GM12878 (cell line): ENCODE data around the gene C9orf153. TPM values are rescaled to one million over a fixed set of nuclear protein-coding genes. Genes with fewer than 3 reads are reported as not detected.
A peak's percentile ranks its signal among the peaks of the same experiment; 100 is the strongest.

Source experiments
- ATF2 ChIP-seq: IDR thresholded peaks from 2 replicates; pipeline ENCODE4 v1.6.1; 2012; ENCODE audit warnings: low read length, inconsistent platforms
- BMI1 ChIP-seq: fragments of 450-650 bp; IDR thresholded peaks from 2 replicates; pipeline ENCODE4 v1.6.1; 2016; ENCODE audit warnings: mild to moderate bottlenecking, moderate library complexity, borderline replicate concordance
- CEBPB ChIP-seq, 2 experiments: fragments of 150-350 bp in 1 of 2; IDR thresholded peaks; 2 replicates each; pipeline ENCODE4 v1.6.1; 2012 to 2014; ENCODE audit warnings: low read depth in 2 of 2, low read length in 2 of 2, borderline replicate concordance in 1 of 2, inconsistent platforms in 1 of 2
- FOXK2 ChIP-seq: fragments of 450-650 bp; IDR thresholded peaks from 2 replicates; pipeline ENCODE4 v1.6.1; 2017; ENCODE audit warnings: mild to moderate bottlenecking, moderate library complexity
- GABPA ChIP-seq: IDR thresholded peaks from 2 replicates; pipeline ENCODE4 v1.6.1; 2014; ENCODE audit warnings: antibody characterized with exemption, low read depth, mild to moderate bottlenecking, inconsistent platforms
- HCFC1 ChIP-seq: fragments of 150-350 bp; IDR thresholded peaks from 2 replicates; pipeline ENCODE4 v1.6.1; 2014; ENCODE audit warnings: low read length
- IKZF2 ChIP-seq, 2 experiments: fragments of 450-650 bp; IDR thresholded peaks; 2 replicates each; pipeline ENCODE4 v1.6.1; 2017; ENCODE audit warnings: mild to moderate bottlenecking in 2 of 2, moderate library complexity in 2 of 2
- JUND ChIP-seq: IDR thresholded peaks from 2 replicates; pipeline ENCODE4 v1.6.1; 2012; ENCODE audit warnings: low read depth, mild to moderate bottlenecking, low read length, improper control_type of control experiment, moderate library complexity
- NFYA ChIP-seq: IDR thresholded peaks from 2 replicates; pipeline ENCODE4 v1.6.1; 2011; ENCODE audit warnings: low read depth, mild to moderate bottlenecking, low read length, improper control_type of control experiment, borderline replicate concordance
- POU2F2 ChIP-seq: IDR thresholded peaks from 3 replicates; pipeline ENCODE4 v1.6.1; 2011; ENCODE audit warnings: low read depth, mild to moderate bottlenecking, low read length, borderline replicate concordance
- RAD21 ChIP-seq: IDR thresholded peaks from 2 replicates; pipeline ENCODE4 v1.6.1; 2011; ENCODE audit warnings: mild to moderate bottlenecking, low read depth, low read length, moderate library complexity; ENCODE audit not compliant: insufficient read depth
- ZBTB40 ChIP-seq: fragments of 450-650 bp; IDR thresholded peaks from 2 replicates; pipeline ENCODE4 v1.6.1; 2016; ENCODE audit warnings: mild to moderate bottlenecking, moderate library complexity, borderline replicate concordance
- ZNF207 ChIP-seq: fragments of 450-650 bp; IDR thresholded peaks from 2 replicates; pipeline ENCODE4 v1.6.1; 2014; ENCODE audit warnings: antibody characterized with exemption, mild to moderate bottlenecking, borderline replicate concordance
- polyA plus RNA-seq, 11 experiments: library from polyadenylated mRNA; depleted of rRNA in 4 of 11; unstranded in 6 of 11; stranded (reverse) in 5 of 11; fragments of >200 nt; fragmentation: Nextera tagmentation in 4 of 11; fragmentation: Illumina TruSeq in 1 of 11; extraction: Ambion mirVana in 4 of 11; extraction: Trizol in 1 of 11; gene quantifications; 1 replicate in 1 of 11; 2 replicates in 10 of 11; pipeline versions ENCODE4 v1.2.1 to v1.2.3, GENCODE V29; 2011 to 2016; ENCODE audit warnings: inconsistent platforms in 2 of 11, missing spikeins in 2 of 11, low read depth in 1 of 11
- total RNA-seq, 4 experiments: library from RNA; depleted of rRNA in 3 of 4; stranded (reverse); fragments of >200 nt in 3 of 4; fragmentation: Illumina TruSeq in 1 of 4; extraction: Trizol in 1 of 4; gene quantifications; 2 replicates each; pipeline versions ENCODE4 v1.2.1 to v1.2.3, GENCODE V29; 2013 to 2021
- TF ChIP-seq, protein P1 (sequence below), 3 experiments: IDR thresholded peaks in 2 of 3; conservative IDR thresholded peaks in 1 of 3; 2 replicates each; pipeline ENCODE4 v1.5.1; 2011; ENCODE audit warnings: low read depth in 3 of 3, low read length in 3 of 3, mild to moderate bottlenecking in 3 of 3, control low read depth in 2 of 3, moderate library complexity in 2 of 3, inconsistent platforms in 1 of 3, mixed read lengths in 1 of 3; ENCODE audit not compliant: control insufficient read depth in 2 of 3, insufficient read depth in 1 of 3; ENCODE audit errors: extremely low read depth in 1 of 3
- TF ChIP-seq, protein P2 (sequence below): fragments of 450-650 bp; formaldehyde crosslinking; IDR thresholded peaks from 2 replicates; pipeline ENCODE4 v1.4.0; 2022; ENCODE audit warnings: mild to moderate bottlenecking, moderate library complexity
- TF ChIP-seq, protein P3 (sequence below): fragments of 450-650 bp; IDR thresholded peaks from 2 replicates; pipeline ENCODE4 v1.6.1; 2017; ENCODE audit warnings: borderline replicate concordance

The C9orf153 gene
- total and polyA plus RNA-seq, 10 of the 15 experiments (the other 5 are each of a cell fraction or from before 2014, with no cell fraction given): 0.03 to 1.2 (median 0.18) TPM; not detected in 1

DNA sequence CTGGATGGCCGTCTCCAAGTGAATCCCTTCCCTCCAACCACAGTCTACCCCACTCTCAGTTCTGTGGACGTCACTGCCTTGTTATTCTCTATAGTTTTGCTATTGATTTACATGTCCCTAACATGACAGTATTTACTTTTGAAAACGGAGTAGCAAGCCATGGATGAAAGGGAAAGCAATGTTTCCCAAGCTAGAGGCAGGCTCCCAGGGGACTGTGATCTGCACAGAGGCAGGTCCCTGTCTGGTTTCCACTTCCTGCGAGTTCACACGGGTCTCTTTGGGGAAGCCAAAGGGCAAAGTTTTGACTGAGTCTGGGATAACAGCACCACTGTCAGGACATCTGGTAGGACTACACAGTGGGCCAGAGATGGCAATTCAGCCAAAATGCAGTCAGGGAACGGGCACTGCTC lies 12.7 kb downstream of the C9orf153 start (continued):
- TF ChIP-seq, protein P1, sequence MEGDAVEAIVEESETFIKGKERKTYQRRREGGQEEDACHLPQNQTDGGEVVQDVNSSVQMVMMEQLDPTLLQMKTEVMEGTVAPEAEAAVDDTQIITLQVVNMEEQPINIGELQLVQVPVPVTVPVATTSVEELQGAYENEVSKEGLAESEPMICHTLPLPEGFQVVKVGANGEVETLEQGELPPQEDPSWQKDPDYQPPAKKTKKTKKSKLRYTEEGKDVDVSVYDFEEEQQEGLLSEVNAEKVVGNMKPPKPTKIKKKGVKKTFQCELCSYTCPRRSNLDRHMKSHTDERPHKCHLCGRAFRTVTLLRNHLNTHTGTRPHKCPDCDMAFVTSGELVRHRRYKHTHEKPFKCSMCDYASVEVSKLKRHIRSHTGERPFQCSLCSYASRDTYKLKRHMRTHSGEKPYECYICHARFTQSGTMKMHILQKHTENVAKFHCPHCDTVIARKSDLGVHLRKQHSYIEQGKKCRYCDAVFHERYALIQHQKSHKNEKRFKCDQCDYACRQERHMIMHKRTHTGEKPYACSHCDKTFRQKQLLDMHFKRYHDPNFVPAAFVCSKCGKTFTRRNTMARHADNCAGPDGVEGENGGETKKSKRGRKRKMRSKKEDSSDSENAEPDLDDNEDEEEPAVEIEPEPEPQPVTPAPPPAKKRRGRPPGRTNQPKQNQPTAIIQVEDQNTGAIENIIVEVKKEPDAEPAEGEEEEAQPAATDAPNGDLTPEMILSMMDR (IDR thresholded peaks at IDR 0.05 in 2 of 3, conservative IDR thresholded peaks at IDR 0.05 in 1 of 3; ENCODE audit: control insufficient read depth in 2 of 3, extremely low read depth in 1 of 3, insufficient read depth in 1 of 3, low read depth in 3 of 3, low read length in 3 of 3): peak; percentile 31 to 74 (median 43); a peak in 3 of 6 replicates
- TF ChIP-seq GABPA (no peak), ZBTB40 (no peak), NFYA (no peak), BMI1 (no peak), ATF2 (peak; percentile 88), HCFC1 (no peak), CEBPB (IDR thresholded peaks at IDR 0.05; ENCODE audit: borderline replicate concordance in 1 of 2, low read depth in 2 of 2, low read length in 2 of 2) (no peak), JUND (no peak), FOXK2 (no peak), POU2F2 (no peak), IKZF2 (IDR thresholded peaks at IDR 0.05) (peak; percentile 66 to 68), ZNF207 (no peak), RAD21 (peak; percentile 66)
- TF ChIP-seq, protein P2, sequence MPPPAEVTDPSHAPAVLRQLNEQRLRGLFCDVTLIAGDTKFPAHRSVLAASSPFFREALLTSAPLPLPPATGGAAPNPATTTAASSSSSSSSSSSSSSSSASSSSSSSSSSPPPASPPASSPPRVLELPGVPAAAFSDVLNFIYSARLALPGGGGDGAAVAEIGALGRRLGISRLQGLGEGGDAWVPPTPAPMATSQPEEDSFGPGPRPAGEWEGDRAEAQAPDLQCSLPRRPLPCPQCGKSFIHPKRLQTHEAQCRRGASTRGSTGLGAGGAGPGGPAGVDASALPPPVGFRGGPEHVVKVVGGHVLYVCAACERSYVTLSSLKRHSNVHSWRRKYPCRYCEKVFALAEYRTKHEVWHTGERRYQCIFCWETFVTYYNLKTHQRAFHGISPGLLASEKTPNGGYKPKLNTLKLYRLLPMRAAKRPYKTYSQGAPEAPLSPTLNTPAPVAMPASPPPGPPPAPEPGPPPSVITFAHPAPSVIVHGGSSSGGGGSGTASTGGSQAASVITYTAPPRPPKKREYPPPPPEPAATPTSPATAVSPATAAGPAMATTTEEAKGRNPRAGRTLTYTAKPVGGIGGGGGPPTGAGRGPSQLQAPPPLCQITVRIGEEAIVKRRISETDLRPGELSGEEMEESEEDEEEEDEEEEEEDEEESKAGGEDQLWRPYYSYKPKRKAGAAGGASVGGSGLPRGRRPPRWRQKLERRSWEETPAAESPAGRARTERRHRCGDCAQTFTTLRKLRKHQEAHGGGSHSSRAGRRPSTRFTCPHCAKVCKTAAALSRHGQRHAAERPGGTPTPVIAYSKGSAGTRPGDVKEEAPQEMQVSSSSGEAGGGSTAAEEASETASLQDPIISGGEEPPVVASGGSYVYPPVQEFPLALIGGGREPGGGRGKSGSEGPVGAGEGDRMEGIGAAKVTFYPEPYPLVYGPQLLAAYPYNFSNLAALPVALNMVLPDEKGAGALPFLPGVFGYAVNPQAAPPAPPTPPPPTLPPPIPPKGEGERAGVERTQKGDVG (CRISPR knock-in tag): no peak
- TF ChIP-seq, protein P3, sequence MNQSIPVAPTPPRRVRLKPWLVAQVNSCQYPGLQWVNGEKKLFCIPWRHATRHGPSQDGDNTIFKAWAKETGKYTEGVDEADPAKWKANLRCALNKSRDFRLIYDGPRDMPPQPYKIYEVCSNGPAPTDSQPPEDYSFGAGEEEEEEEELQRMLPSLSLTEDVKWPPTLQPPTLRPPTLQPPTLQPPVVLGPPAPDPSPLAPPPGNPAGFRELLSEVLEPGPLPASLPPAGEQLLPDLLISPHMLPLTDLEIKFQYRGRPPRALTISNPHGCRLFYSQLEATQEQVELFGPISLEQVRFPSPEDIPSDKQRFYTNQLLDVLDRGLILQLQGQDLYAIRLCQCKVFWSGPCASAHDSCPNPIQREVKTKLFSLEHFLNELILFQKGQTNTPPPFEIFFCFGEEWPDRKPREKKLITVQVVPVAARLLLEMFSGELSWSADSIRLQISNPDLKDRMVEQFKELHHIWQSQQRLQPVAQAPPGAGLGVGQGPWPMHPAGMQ: no peak
